HCT116 (cell line): ENCODE measurements around the gene FAM83E. TPM values are rescaled to one million over a fixed set of nuclear protein-coding genes. Genes with fewer than 3 reads are reported as not detected.
"Not testable (repeated sequence)": the region's sequence is repeated elsewhere in the genome, so short reads cannot be mapped to it uniquely, and the experiment has no call there.

Source experiments
- ATAC-seq: fragments of 200-7000 bp; cut with Tn5 transposase; 2 replicates; pipeline ENCODE4 v1.9.1; 2020; ENCODE audit warnings: mild to moderate bottlenecking, moderate library complexity
- BruUV-seq: library from RNA; stranded (reverse); fragments of 400-500 nt; replicated peaks from 2 replicates; lab custom pipeline; 2021; lab: Mats Ljungman, UMichigan
- CTCF ChIA-PET: fragments of 300-600 bp; sonication (Branson Sonifier 250); formaldehyde crosslinking; loops from one replicate; lab custom pipeline; 2021; ENCODE audit warnings: antibody characterized with exemption; lab: Charles Lee
- POLR2A ChIA-PET: fragments of 300-600, 350-600 bp; sonication (Branson Sonifier 250); formaldehyde crosslinking; loops from one replicate; lab custom pipeline; 2021; ENCODE audit warnings: antibody characterized with exemption; lab: Charles Lee
- RAD21 ChIA-PET, 2 experiments: fragments of 300-600 bp; sonication (Branson Sonifier 250); formaldehyde crosslinking; loops; one replicate each; lab custom pipeline; 2023; ENCODE audit warnings: low total read pairs in 2 of 2; ENCODE audit not compliant: uncharacterized antibody in 2 of 2, unreplicated experiment in 2 of 2, low non-redundant PET in 1 of 2; lab: Charles Lee
- DNase-seq: peaks from one replicate; pipeline ENCODE4 v3.0.0-alpha.2; 2010; ENCODE audit warnings: low read depth, low spot score
- H2AFZ ChIP-seq: fragments of 200-600 bp; shearing (Covaris generic), sonication (generic); 2 replicates; pipeline ENCODE4 v1.6.1; 2017; ENCODE audit warnings: low read depth, mixed run types, mixed read lengths, antibody characterized with exemption, low read length; ENCODE audit not compliant: poor library complexity, severe bottlenecking
- H3K27ac ChIP-seq: 2 replicates; pipeline ENCODE4 v1.5.1; 2012; ENCODE audit warnings: low read depth, low read length
- H3K27me3 ChIP-seq: fragments of 200-600 bp; sonication (generic); 2 replicates; pipeline ENCODE4 v1.6.1; 2016; ENCODE audit warnings: mixed run types, low read length, mixed read lengths; ENCODE audit not compliant: insufficient read depth
- H3K36me3 ChIP-seq, 2 experiments: fragments of 200-500 bp in 1 of 2; fragments of 200-600 bp in 1 of 2; sonication (Bioruptor generic) in 1 of 2; sonication (generic) in 1 of 2; 2 replicates each; pipeline versions ENCODE4 v1.5.1 to v1.6.1; 2014 to 2016; ENCODE audit warnings: low read length in 2 of 2, inconsistent platforms in 1 of 2, mixed read lengths in 1 of 2, mixed run types in 1 of 2; ENCODE audit not compliant: insufficient read depth in 2 of 2, control insufficient read depth in 1 of 2
- H3K4me1 ChIP-seq, 2 experiments: fragments of 200-600 bp in 1 of 2; sonication (generic) in 1 of 2; 2 replicates each; pipeline versions ENCODE4 v1.5.1 to v1.6.1; 2012 to 2017; ENCODE audit warnings: low read length in 2 of 2, inconsistent platforms in 1 of 2, mild to moderate bottlenecking in 1 of 2, mixed read lengths in 1 of 2, mixed run types in 1 of 2, moderate library complexity in 1 of 2; ENCODE audit not compliant: insufficient read depth in 2 of 2, control insufficient read depth in 1 of 2
- H3K4me2 ChIP-seq: fragments of 200-600 bp; sonication (generic); 2 replicates; pipeline ENCODE4 v1.6.1; 2017; ENCODE audit warnings: mixed run types, low read length, mixed read lengths
- H3K4me3 ChIP-seq, 2 experiments: fragments of 200-600 bp in 1 of 2; sonication (generic) in 1 of 2; replicated peaks in 1 of 2; 2 replicates each; pipeline ENCODE4 v1.5.1; 2011 to 2016; ENCODE audit warnings: low read length in 2 of 2, control low read depth in 1 of 2, low read depth in 1 of 2, mild to moderate bottlenecking in 1 of 2, mixed read lengths in 1 of 2, mixed run types in 1 of 2
- H3K79me2 ChIP-seq: fragments of 200-600 bp; sonication (generic); 2 replicates; pipeline ENCODE4 v1.6.1; 2017; ENCODE audit warnings: mild to moderate bottlenecking, mixed run types, low read length, moderate library complexity, mixed read lengths; ENCODE audit not compliant: insufficient read depth
- H3K9ac ChIP-seq: fragments of 200-600 bp; sonication (generic); 2 replicates; pipeline ENCODE4 v1.6.1; 2016; ENCODE audit warnings: low read length, mixed read lengths
- H3K9me2 ChIP-seq: fragments of 200-600 bp; sonication (generic), shearing (Covaris generic); 2 replicates; pipeline ENCODE4 v1.6.1; 2017; ENCODE audit warnings: mixed run types, mild to moderate bottlenecking, moderate library complexity; ENCODE audit not compliant: insufficient read depth
- H3K9me3 ChIP-seq, 2 experiments: fragments of 200-500 bp in 1 of 2; fragments of 200-600 bp in 1 of 2; sonication (Bioruptor generic) in 1 of 2; sonication (generic) in 1 of 2; 2 replicates each; pipeline ENCODE4 v1.6.1; 2014 to 2017; ENCODE audit warnings: low read length in 2 of 2, mixed read lengths in 2 of 2, inconsistent platforms in 1 of 2, low read depth in 1 of 2, mild to moderate bottlenecking in 1 of 2, mixed run types in 1 of 2, moderate library complexity in 1 of 2; ENCODE audit not compliant: control insufficient read depth in 1 of 2, insufficient read depth in 1 of 2
- H4K20me1 ChIP-seq: fragments of 200-600 bp; sonication (generic), shearing (Covaris generic); 2 replicates; pipeline ENCODE4 v1.6.1; 2017; ENCODE audit warnings: mixed run types, mild to moderate bottlenecking, moderate library complexity; ENCODE audit not compliant: insufficient read depth
- ATF3 ChIP-seq: IDR thresholded peaks from 2 replicates; pipeline ENCODE4 v1.6.1; 2012
- CTCF ChIP-seq, 3 experiments: fragments of 200-600 bp in 1 of 3; sonication (generic) in 1 of 3; IDR thresholded peaks in 2 of 3; conservative IDR thresholded peaks in 1 of 3; 2 replicates each; pipeline ENCODE4 v1.5.1; 2012 to 2017; ENCODE audit warnings: low read depth in 2 of 3, low read length in 2 of 3, antibody characterized with exemption in 1 of 3, borderline replicate concordance in 1 of 3, control low read depth in 1 of 3, mild to moderate bottlenecking in 1 of 3, mixed read lengths in 1 of 3, mixed run types in 1 of 3, moderate library complexity in 1 of 3; ENCODE audit not compliant: insufficient read depth in 1 of 3
- RAD21 ChIP-seq: IDR thresholded peaks from 2 replicates; pipeline ENCODE4 v1.6.1; 2012; ENCODE audit warnings: low read depth, mild to moderate bottlenecking
- TCF7L2 ChIP-seq: IDR thresholded peaks from 2 replicates; pipeline ENCODE4 v1.7.0; 2011; ENCODE audit warnings: borderline replicate concordance, inconsistent platforms; ENCODE audit not compliant: insufficient read depth, insufficient read length; ENCODE audit errors: extremely low read depth
- ZNF274 ChIP-seq: fragments of 200-500 bp; sonication (Bioruptor generic); IDR thresholded peaks from 2 replicates; pipeline ENCODE4 v1.6.1; 2014; ENCODE audit warnings: mild to moderate bottlenecking, low read depth, low read length, inconsistent platforms
- intact Hi-C: fragments of 100-400 bp; cut with micrococcal nuclease; formaldehyde crosslinking; loops from 2 replicates; pipeline ENCODE4 v1.10.0; 2022
- total RNA-seq: library from RNA; stranded (reverse); gene quantifications from one replicate; pipeline ENCODE4 v1.2.1, GENCODE V29; 2021; ENCODE audit not compliant: unreplicated experiment

Gene FAM83E
- total RNA-seq, 1 experiment from 2014 or later, result 6.8 TPM

GRCh38 chr19:48633148-48634035 is 18.5 kb upstream of the FAM83E start (continued):
- TF ChIP-seq CTCF (IDR thresholded peaks at IDR 0.05 in 2 of 3, conservative IDR thresholded peaks at IDR 0.05 in 1 of 3; ENCODE audit: borderline replicate concordance in 1 of 3, insufficient read depth in 1 of 3, low read depth in 2 of 3, low read length in 2 of 3) (no peak), RAD21 (no peak), ATF3 (no peak)

- ChIA-PET CTCF (no interaction called here), RAD21 (no interaction called here)
- no peaks in the 10 kb centered on the region for H3K27me3 ChIP-seq
Measured at GRCh38 chr19:48632692-48633147, 17.8 kb upstream of the FAM83E start.

GRCh38 chr19:48632286-48632685 is 17.4 kb upstream of the FAM83E start:
- intact Hi-C loops, H3K27me3 ChIP-seq, BruUV-seq, H3K9me3 ChIP-seq, CTCF ChIA-PET, RAD21 ChIA-PET, H2AFZ ChIP-seq, H4K20me1 ChIP-seq, H3K4me3 ChIP-seq, H3K9me2 ChIP-seq, DNase-seq, ATAC-seq: not testable (repeated sequence)
- Histone ChIP-seq H3K4me1 (peaks cover 44 to 75% of the 10 kb centered on the region in 2 experiments), H3K9ac (peak overlapping the region; percentile 96), H3K79me2 (peaks cover 18% of the 10 kb centered on the region), H3K4me2 (peak overlapping the region; percentile 93; the same call in 1 of the 2 replicates), H3K36me3 (peaks cover 2 to 13% of the 10 kb centered on the region in 2 experiments; a peak in 1 of 4 replicates), H3K27ac (peak overlapping the region; percentile 95)
- POLR2A ChIA-PET, result interaction anchor here (1.3 to 2.6 kb wide), 3 partner anchors 8 to 13 kb away, joined by 4 to 16 read pairs (median 11); partner anchors contain the start of genes CA11, RPL18 and SPHK2

More at GRCh38 chr19:48632692-48633147, 17.8 kb upstream of the FAM83E start:
- Histone ChIP-seq H3K79me2 (peaks cover 18% of the 10 kb centered on the region), H3K9me2 (no peaks in the 10 kb centered on the region), H3K4me3 (no peak overlapping the region), H3K9me3 (no peaks in the 10 kb centered on the region)
- ATAC-seq, result no peak
- peak; percentile 58 for TF ChIP-seq TCF7L2
- no peak for TF ChIP-seq ZNF274
- TF ChIP-seq, all 23 proteins: peak for 1
- peak overlapping the region; percentile 93 for H3K4me2 ChIP-seq
- POLR2A ChIA-PET, result interaction anchor here (1.3 to 2.6 kb wide), 3 partner anchors 9 to 14 kb away, joined by 4 to 16 read pairs (median 11); partner anchors contain the start of genes CA11, RPL18 and SPHK2
- H3K36me3 ChIP-seq, result peaks cover 2 to 13% of the 10 kb centered on the region in 2 experiments; a peak in 1 of 4 replicates
- H3K9ac ChIP-seq, result peak overlapping the region; percentile 96
- no TSS peak for BruUV-seq
- peaks cover 39 to 75% of the 10 kb centered on the region in 2 experiments for H3K4me1 ChIP-seq
- DNase-seq, result no peak
- H2AFZ ChIP-seq, result no peak overlapping the region
- intact Hi-C loops, result no loop called here
- H4K20me1 ChIP-seq, result no peaks in the 10 kb centered on the region
- peak overlapping the region; percentile 95 for H3K27ac ChIP-seq
